Thyroid gland (tissue), 4 donors: Measurements from ENCODE around the gene NNAT. TPM values are rescaled to one million over a fixed set of nuclear protein-coding genes. Genes with fewer than 3 reads are reported as not detected.
A peak's percentile ranks its signal among the peaks of the same experiment; 100 is the strongest.

Experiments
- DNase-seq, 2 donors: peaks; one replicate each; pipeline ENCODE4 v3.0.0-alpha.2; 2019
- H3K27ac ChIP-seq, 3 donors: fragments of 200-600 bp; sonication (generic); 1 replicate in 2 of 3; 2 replicates in 1 of 3; pipeline ENCODE4 v1.5.1; 2016 to 2019; ENCODE audit warnings: mild to moderate bottlenecking in 1 of 3, moderate library complexity in 1 of 3
- H3K27me3 ChIP-seq: fragments of 200-600 bp; sonication (generic); one replicate; pipeline ENCODE4 v1.5.1; 2019
- H3K36me3 ChIP-seq, 2 donors: fragments of 200-600 bp; sonication (generic); one replicate each; pipeline ENCODE4 v1.5.1; 2016 to 2019
- H3K4me1 ChIP-seq, 2 donors: fragments of 200-600 bp; sonication (generic); one replicate each; pipeline ENCODE4 v1.5.1; 2017 to 2019
- H3K4me3 ChIP-seq, 3 donors: fragments of 200-600 bp; sonication (generic); replicated peaks in 1 of 3; 1 replicate in 2 of 3; 2 replicates in 1 of 3; pipeline ENCODE4 v1.5.1; 2016; ENCODE audit warnings: mild to moderate bottlenecking in 1 of 3
- H3K9me3 ChIP-seq: fragments of 200-600 bp; sonication (generic); one replicate; pipeline ENCODE4 v1.5.1; 2017
- CTCF ChIP-seq, 6 experiments: fragments of 200-600 bp in 3 of 6; fragments of 450-650 bp in 3 of 6; sonication (generic) in 3 of 6; IDR thresholded peaks; one replicate each; pipeline ENCODE4 v1.5.1; 2016 to 2019; ENCODE audit warnings: antibody characterized with exemption in 6 of 6, mild to moderate bottlenecking in 2 of 6, inconsistent platforms in 1 of 6, moderate library complexity in 1 of 6
- POLR2A ChIP-seq, 2 donors: fragments of 450-650 bp; IDR thresholded peaks; one replicate each; pipeline ENCODE4 v1.6.1; 2017; ENCODE audit warnings: antibody characterized with exemption in 2 of 2, mild to moderate bottlenecking in 2 of 2, moderate library complexity in 1 of 2
- WGBS, 2 donors: methylation state at CpG; one replicate each; pipeline ENCODE4 v1.1.5; 2017; 5-methylcytosine and 5-hydroxymethylcytosine counted together
- intact Hi-C: fragments of 100-400 bp; cut with DNase I; formaldehyde crosslinking; loops from one replicate; pipeline ENCODE4 v1.15.1; 2023
- total RNA-seq, 4 donors: library from RNA; depleted of rRNA; stranded (reverse); fragments of >200 nt; gene quantifications; one replicate each; pipeline ENCODE4 v1.2.3, GENCODE V29; 2016

Gene NNAT
- total RNA-seq, 4 donors from 2014 or later = 0.45 to 4.9 (median 1.6) TPM

- whole genome bisulfite sequencing, 2 donors = 86 to 89% methylated on average over 12 to 13 of the region's 13 CpGs
- intact Hi-C loops = no loop called here
Observed at GRCh38 chr20:37523012-37523391, 2.0 kb downstream of the NNAT start.

GRCh38 chr20:37523911-37524700 is 3.1 kb downstream of the NNAT start:
- H3K4me1 ChIP-seq = peaks cover 22 to 41% of the 10 kb centered on the region in 2 donors
- no peak for TF ChIP-seq POLR2A (IDR thresholded peaks at IDR 0.05)
- no peak for TF ChIP-seq CTCF (IDR thresholded peaks at IDR 0.05)
- no peak overlapping the region for H3K4me3 ChIP-seq
- H3K27me3 ChIP-seq = no peaks in the 10 kb centered on the region
- H3K36me3 ChIP-seq = peaks cover 0 to under 1% of the 10 kb centered on the region in 2 donors
- H3K9me3 ChIP-seq = no peaks in the 10 kb centered on the region
- DNase-seq = no peak
- WGBS, 2 donors = 78 to 82% methylated on average over 10 of the region's 10 CpGs
- intact Hi-C loops = no loop called here
- no peak overlapping the region for H3K27ac ChIP-seq

More at GRCh38 chr20:37523012-37523391, 2.0 kb downstream of the NNAT start:
- Histone ChIP-seq H3K36me3 (peaks cover 4 to 10% of the 10 kb centered on the region in 2 donors), H3K27me3 (no peaks in the 10 kb centered on the region), H3K4me3 (no peak overlapping the region), H3K9me3 (no peaks in the 10 kb centered on the region), H3K27ac (no peak overlapping the region), H3K4me1 (peaks cover 22 to 36% of the 10 kb centered on the region in 2 donors)
- TF ChIP-seq CTCF (IDR thresholded peaks at IDR 0.05) (no peak), POLR2A (IDR thresholded peaks at IDR 0.05) (no peak)
- peak in 1 of 2 donors; percentile 6 for DNase-seq

- Histone ChIP-seq H3K36me3 (no peaks in the 10 kb centered on the region), H3K27me3 (no peaks in the 10 kb centered on the region), H3K4me3 (no peak overlapping the region), H3K9me3 (no peaks in the 10 kb centered on the region), H3K4me1 (peaks cover 22 to 33% of the 10 kb centered on the region in 2 donors), H3K27ac (no peak overlapping the region)
- no peak for DNase-seq
- 62 to 79% methylated on average over 6 of the region's 6 CpGs for WGBS, 2 donors
- TF ChIP-seq POLR2A (IDR thresholded peaks at IDR 0.05) (no peak), CTCF (IDR thresholded peaks at IDR 0.05) (no peak)
- intact Hi-C loops = no loop called here
Observed at GRCh38 chr20:37524859-37525708, 4.0 kb downstream of the NNAT start.

GRCh38 chr20:37525810-37526209 is 4.8 kb downstream of the NNAT start:
- H3K27ac ChIP-seq = no peak overlapping the region
- intact Hi-C loops = no loop called here
- no peaks in the 10 kb centered on the region for H3K36me3 ChIP-seq
- WGBS, 2 donors = 66 to 70% methylated on average over 5 of the region's 5 CpGs
- H3K4me1 ChIP-seq = peaks cover 22 to 33% of the 10 kb centered on the region in 2 donors
- DNase-seq = no peak
- no peaks in the 10 kb centered on the region for H3K9me3 ChIP-seq
- TF ChIP-seq CTCF (IDR thresholded peaks at IDR 0.05) (no peak), POLR2A (IDR thresholded peaks at IDR 0.05) (no peak)
- H3K27me3 ChIP-seq = no peaks in the 10 kb centered on the region
- H3K4me3 ChIP-seq = peak overlapping the region in 1 of 3 donors; percentile 91
